ENCODE data around the gene HUWE1. TPM values are rescaled to one million over a fixed set of nuclear protein-coding genes. Genes with fewer than 3 reads are reported as not detected.

The HUWE1 gene
- total RNA-seq, 1 donor from 2014 or later, result 120 TPM

- no peak for DNase-seq (ENCODE audit: extremely low spot score in 2 of 2)
- H3K36me3 ChIP-seq, result no peaks in the 10 kb centered on the region
- intact Hi-C loops (cut with DNase I), result no loop called here
Measured at GRCh38 chrX:53659039-53659438, 27.5 kb downstream of the HUWE1 start.

GRCh38 chrX:53656845-53657244, 29.7 kb downstream of the HUWE1 start:
- no peak for DNase-seq (ENCODE audit: extremely low spot score in 2 of 2)
- H3K27ac ChIP-seq, result no peak overlapping the region
- H3K36me3 ChIP-seq, result peaks cover 0 to 6% of the 10 kb centered on the region in 2 donors
- intact Hi-C loops (cut with DNase I), result no loop called here
- H3K27me3 ChIP-seq, result no peaks in the 10 kb centered on the region
- no peak overlapping the region for H3K4me3 ChIP-seq
- no peaks in the 10 kb centered on the region for H3K4me1 ChIP-seq
- no peaks in the 10 kb centered on the region for H3K9me3 ChIP-seq
- TF ChIP-seq POLR2A (IDR thresholded peaks at IDR 0.05) (no peak), CTCF (IDR thresholded peaks at IDR 0.05) (no peak), POLR2AphosphoS5 (IDR thresholded peaks at IDR 0.05; ENCODE audit: insufficient read depth in 1 of 2, low read depth in 1 of 2) (no peak)

More at GRCh38 chrX:53659039-53659438, 27.5 kb downstream of the HUWE1 start:
- TF ChIP-seq CTCF (IDR thresholded peaks at IDR 0.05), result no peak
- no peak for TF ChIP-seq POLR2AphosphoS5 (IDR thresholded peaks at IDR 0.05; ENCODE audit: insufficient read depth in 1 of 2, low read depth in 1 of 2)
- TF ChIP-seq POLR2A (IDR thresholded peaks at IDR 0.05), result no peak
- Histone ChIP-seq H3K4me3 (no peak overlapping the region), H3K27ac (no peak overlapping the region), H3K4me1 (no peaks in the 10 kb centered on the region), H3K9me3 (no peaks in the 10 kb centered on the region), H3K27me3 (no peaks in the 10 kb centered on the region)

GRCh38 chrX:53654376-53654775, 32.1 kb downstream of the HUWE1 start:
- H3K4me1 ChIP-seq, result no peaks in the 10 kb centered on the region
- H3K4me3 ChIP-seq, result no peak overlapping the region
- intact Hi-C loops (cut with DNase I), result no loop called here
- H3K27ac ChIP-seq, result no peak overlapping the region
- no peaks in the 10 kb centered on the region for H3K9me3 ChIP-seq
- no peaks in the 10 kb centered on the region for H3K27me3 ChIP-seq
- no peak for TF ChIP-seq CTCF (IDR thresholded peaks at IDR 0.05)
- no peak for TF ChIP-seq POLR2A (IDR thresholded peaks at IDR 0.05)
- TF ChIP-seq POLR2AphosphoS5 (IDR thresholded peaks at IDR 0.05; ENCODE audit: insufficient read depth in 1 of 2, low read depth in 1 of 2), result no peak
- no peak for DNase-seq (ENCODE audit: extremely low spot score in 2 of 2)
- peaks cover 0 to 6% of the 10 kb centered on the region in 2 donors for H3K36me3 ChIP-seq

GRCh38 chrX:53644751-53645150, 41.8 kb downstream of the HUWE1 start:
- Histone ChIP-seq H3K9me3 (no peaks in the 10 kb centered on the region), H3K27me3 (no peaks in the 10 kb centered on the region), H3K4me1 (no peaks in the 10 kb centered on the region), H3K27ac (no peak overlapping the region), H3K4me3 (no peak overlapping the region), H3K36me3 (peaks cover 0 to 44% of the 10 kb centered on the region in 2 donors)
- no peak for TF ChIP-seq CTCF (IDR thresholded peaks at IDR 0.05)
- TF ChIP-seq POLR2AphosphoS5 (IDR thresholded peaks at IDR 0.05; ENCODE audit: insufficient read depth in 1 of 2, low read depth in 1 of 2), result no peak
- TF ChIP-seq POLR2A (IDR thresholded peaks at IDR 0.05), result no peak
- DNase-seq (ENCODE audit: extremely low spot score in 2 of 2), result no peak
- intact Hi-C loops (cut with DNase I), result no loop called here

- Histone ChIP-seq H3K4me1 (no peaks in the 10 kb centered on the region), H3K36me3 (peaks cover 0 to 45% of the 10 kb centered on the region in 2 donors), H3K27me3 (no peaks in the 10 kb centered on the region), H3K9me3 (no peaks in the 10 kb centered on the region), H3K4me3 (no peak overlapping the region), H3K27ac (no peak overlapping the region)
- intact Hi-C loops (cut with DNase I), result no loop called here
- DNase-seq (ENCODE audit: extremely low spot score in 2 of 2), result no peak
- TF ChIP-seq POLR2AphosphoS5 (IDR thresholded peaks at IDR 0.05; ENCODE audit: insufficient read depth in 1 of 2, low read depth in 1 of 2) (no peak), POLR2A (IDR thresholded peaks at IDR 0.05) (no peak), CTCF (IDR thresholded peaks at IDR 0.05) (no peak)
Measured at GRCh38 chrX:53642337-53642736, 44.2 kb downstream of the HUWE1 start.
